ENCODE measurements around the gene ASIC2. TPM values are rescaled to one million over a fixed set of nuclear protein-coding genes. Genes with fewer than 3 reads are reported as not detected.

The ASIC2 gene
- total RNA-seq, 1 experiment from 2014 or later: 0.09 TPM

- Histone ChIP-seq H3K79me2 (ENCODE audit: low read depth) (no peaks in the 10 kb centered on the region), H3F3A (ENCODE audit: insufficient read depth, low read depth) (no peaks in the 10 kb centered on the region), H3K9me3 (ENCODE audit: insufficient read depth, low read depth) (no peaks in the 10 kb centered on the region), H3K4me2 (no peak overlapping the region), H3K4me1 (replicated peaks; ENCODE audit: insufficient read depth) (no peaks in the 10 kb centered on the region), H3K36me3 (ENCODE audit: low read depth) (no peaks in the 10 kb centered on the region), H3K27ac (no peak overlapping the region), H2AFZ (no peak overlapping the region), H3K9me2 (ENCODE audit: insufficient read depth) (no peaks in the 10 kb centered on the region), H3K27me3 (ENCODE audit: insufficient read depth, low read depth) (peaks cover 18% of the 10 kb centered on the region), H4K20me1 (ENCODE audit: insufficient read depth) (no peaks in the 10 kb centered on the region), H3K4me3 (no peak overlapping the region)
- ChIA-PET POLR2A (ENCODE audit: unreplicated experiment) (no interaction called here), CTCF (no interaction called here)
- no TSS peak for BruUV-seq (replicated peaks)
- DNase-seq: no peak
- intact Hi-C loops (cut with micrococcal nuclease; ENCODE audit: unreplicated experiment): no loop called here
- TF ChIP-seq EZH2 (IDR thresholded peaks at IDR 0.05; ENCODE audit: low read depth): no peak
- TF ChIP-seq CTCF (conservative IDR thresholded peaks at IDR 0.05): no peak
Observed at GRCh38 chr17:33233811-33234177, 59.3 kb downstream of the ASIC2 start.

- Histone ChIP-seq H3K9me2 (ENCODE audit: insufficient read depth) (no peaks in the 10 kb centered on the region), H3K4me3 (no peak overlapping the region), H4K20me1 (ENCODE audit: insufficient read depth) (no peaks in the 10 kb centered on the region), H3K79me2 (ENCODE audit: low read depth) (no peaks in the 10 kb centered on the region), H2AFZ (no peak overlapping the region), H3K27ac (no peak overlapping the region), H3K36me3 (ENCODE audit: low read depth) (no peaks in the 10 kb centered on the region), H3K4me2 (no peak overlapping the region), H3K27me3 (ENCODE audit: insufficient read depth, low read depth) (no peaks in the 10 kb centered on the region), H3K4me1 (replicated peaks; ENCODE audit: insufficient read depth) (no peaks in the 10 kb centered on the region), H3F3A (ENCODE audit: insufficient read depth, low read depth) (no peaks in the 10 kb centered on the region), H3K9me3 (ENCODE audit: insufficient read depth, low read depth) (no peaks in the 10 kb centered on the region)
- CTCF ChIA-PET: no interaction called here
- no TSS peak for BruUV-seq (replicated peaks)
- TF ChIP-seq CTCF (conservative IDR thresholded peaks at IDR 0.05) (no peak), EZH2 (IDR thresholded peaks at IDR 0.05; ENCODE audit: low read depth) (no peak)
- no peak for DNase-seq
- intact Hi-C loops (cut with micrococcal nuclease; ENCODE audit: unreplicated experiment): no loop called here
- POLR2A ChIA-PET (ENCODE audit: unreplicated experiment): no interaction called here
Observed at GRCh38 chr17:33229499-33229898, 63.6 kb downstream of the ASIC2 start.

GRCh38 chr17:33229028-33229427 is 64.1 kb downstream of the ASIC2 start:
- no peak for DNase-seq
- H3K4me1 ChIP-seq (replicated peaks; ENCODE audit: insufficient read depth): no peaks in the 10 kb centered on the region
- no peaks in the 10 kb centered on the region for H3K9me2 ChIP-seq (ENCODE audit: insufficient read depth)
- no peak overlapping the region for H2AFZ ChIP-seq
- ChIA-PET POLR2A (ENCODE audit: unreplicated experiment) (no interaction called here), CTCF (no interaction called here)
- intact Hi-C loops (cut with micrococcal nuclease; ENCODE audit: unreplicated experiment): no loop called here
- H3K79me2 ChIP-seq (ENCODE audit: low read depth): no peaks in the 10 kb centered on the region
- no peak overlapping the region for H3K4me3 ChIP-seq
- no peaks in the 10 kb centered on the region for H3F3A ChIP-seq (ENCODE audit: insufficient read depth, low read depth)
- H4K20me1 ChIP-seq (ENCODE audit: insufficient read depth): no peaks in the 10 kb centered on the region
- H3K36me3 ChIP-seq (ENCODE audit: low read depth): no peaks in the 10 kb centered on the region
- no peak overlapping the region for H3K4me2 ChIP-seq
- H3K27ac ChIP-seq: no peak overlapping the region
- no peaks in the 10 kb centered on the region for H3K9me3 ChIP-seq (ENCODE audit: insufficient read depth, low read depth)
- no peaks in the 10 kb centered on the region for H3K27me3 ChIP-seq (ENCODE audit: insufficient read depth, low read depth)
- no peak for TF ChIP-seq CTCF (conservative IDR thresholded peaks at IDR 0.05)
- TF ChIP-seq EZH2 (IDR thresholded peaks at IDR 0.05; ENCODE audit: low read depth): no peak
- BruUV-seq (replicated peaks): no TSS peak
